ENCODE measurements around the gene NEDD4L. TPM values are rescaled to one million over a fixed set of nuclear protein-coding genes. Genes with fewer than 3 reads are reported as not detected.

Gene NEDD4L
- total RNA-seq, 3 donors from 2014 or later = 2.6 to 4.7 (median 2.9) TPM

DNA sequence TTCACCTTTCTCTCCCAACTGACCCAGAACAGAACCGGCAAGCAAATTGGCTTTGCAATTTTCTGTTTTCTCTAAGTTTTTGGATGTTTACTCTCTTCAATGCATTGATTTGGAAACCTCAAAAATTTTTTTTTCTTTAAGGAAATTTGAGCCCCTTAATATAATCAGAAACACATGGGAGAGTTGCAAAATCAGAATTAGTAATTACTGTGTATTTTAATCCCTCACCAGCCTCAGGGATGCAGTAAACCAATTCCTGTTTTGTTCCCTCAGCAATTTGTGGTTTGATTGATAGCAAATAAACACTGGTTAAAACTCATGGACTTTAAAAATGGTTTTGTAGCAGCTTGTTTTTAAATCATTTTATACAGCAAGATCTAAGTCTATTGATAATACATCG lies 281.5 kb downstream of the NEDD4L start:
- peaks cover 11% of the 10 kb centered on the region for H3K4me1 Mint-ChIP-seq (ENCODE audit: low read depth)
- H3K4me3 Mint-ChIP-seq = no peak overlapping the region

GRCh38 chr18:58334061-58334460 lies 290.0 kb downstream of the NEDD4L start:
- no peak for ATAC-seq
- Mint-ChIP-seq H3K27me3 (ENCODE audit: low read depth) (no peaks in the 10 kb centered on the region), H3K4me1 (ENCODE audit: low read depth) (no peaks in the 10 kb centered on the region), H3K9me3 (no peaks in the 10 kb centered on the region), H3K4me3 (no peak overlapping the region), H3K36me3 (ENCODE audit: insufficient read depth) (peaks cover 8% of the 10 kb centered on the region)
- DNase-seq = no peak

More for the DNA sequence above, 281.5 kb downstream of the NEDD4L start:
- Mint-ChIP-seq H3K27me3 (ENCODE audit: low read depth) (no peaks in the 10 kb centered on the region), H3K9me3 (no peaks in the 10 kb centered on the region), H3K36me3 (ENCODE audit: insufficient read depth) (no peaks in the 10 kb centered on the region)
- DNase-seq (no peak), ATAC-seq (no peak)

DNA sequence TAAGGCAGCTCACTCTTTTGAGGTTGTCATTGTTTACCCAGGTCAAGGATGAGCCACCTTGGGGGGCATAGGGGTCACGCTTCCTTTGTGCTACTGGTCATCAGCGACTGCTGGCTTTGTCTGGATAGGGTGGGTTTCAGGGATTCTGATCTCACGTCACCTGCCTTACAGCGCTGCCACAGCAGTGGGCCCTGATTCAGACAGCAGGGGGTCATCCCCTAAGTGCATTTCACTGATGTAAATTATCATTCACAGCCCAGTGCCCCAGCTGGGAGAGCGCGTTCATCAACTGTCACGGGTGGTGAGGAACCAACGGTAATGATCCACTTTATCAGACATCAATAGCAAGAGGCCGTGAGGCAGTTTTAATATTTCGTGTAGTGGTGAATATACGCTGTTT lies 291.2 kb downstream of the NEDD4L start:
- no peak for ATAC-seq
- H3K9me3 Mint-ChIP-seq = no peaks in the 10 kb centered on the region
- H3K4me1 Mint-ChIP-seq (ENCODE audit: low read depth) = no peaks in the 10 kb centered on the region
- DNase-seq = no peak
- no peak overlapping the region for H3K4me3 Mint-ChIP-seq
- peaks cover 8% of the 10 kb centered on the region for H3K36me3 Mint-ChIP-seq (ENCODE audit: insufficient read depth)
- H3K27me3 Mint-ChIP-seq (ENCODE audit: low read depth) = no peaks in the 10 kb centered on the region

GRCh38 chr18:58335821-58336220 lies 291.8 kb downstream of the NEDD4L start:
- ATAC-seq (no peak), DNase-seq (no peak)
- Mint-ChIP-seq H3K4me3 (no peak overlapping the region), H3K36me3 (ENCODE audit: insufficient read depth) (peaks cover 8% of the 10 kb centered on the region), H3K4me1 (ENCODE audit: low read depth) (no peaks in the 10 kb centered on the region), H3K27me3 (ENCODE audit: low read depth) (no peaks in the 10 kb centered on the region), H3K9me3 (no peaks in the 10 kb centered on the region)

DNA sequence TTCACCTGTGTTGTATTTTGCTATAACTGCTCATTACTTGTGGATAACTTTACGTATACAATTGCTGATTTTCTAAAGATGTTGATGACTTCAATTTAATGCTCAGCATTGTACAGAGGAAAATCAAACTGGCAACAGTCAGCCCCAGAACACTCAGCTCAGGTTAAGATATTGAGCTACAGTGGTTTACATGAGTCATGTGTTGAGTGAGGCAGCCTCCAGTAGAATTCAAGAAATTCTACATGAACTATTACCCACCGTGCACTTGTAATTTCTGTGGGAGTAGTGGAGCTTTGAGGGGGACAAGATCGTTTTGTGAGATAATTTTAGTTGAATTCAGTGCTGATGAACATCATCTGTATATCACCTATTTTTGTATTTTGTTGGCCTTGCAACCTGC lies 292.6 kb downstream of the NEDD4L start:
- Mint-ChIP-seq H3K27me3 (ENCODE audit: low read depth) (no peaks in the 10 kb centered on the region), H3K4me1 (ENCODE audit: low read depth) (no peaks in the 10 kb centered on the region), H3K9me3 (no peaks in the 10 kb centered on the region), H3K4me3 (no peak overlapping the region), H3K36me3 (ENCODE audit: insufficient read depth) (peaks cover 8% of the 10 kb centered on the region)
- ATAC-seq = no peak
- no peak for DNase-seq

DNA sequence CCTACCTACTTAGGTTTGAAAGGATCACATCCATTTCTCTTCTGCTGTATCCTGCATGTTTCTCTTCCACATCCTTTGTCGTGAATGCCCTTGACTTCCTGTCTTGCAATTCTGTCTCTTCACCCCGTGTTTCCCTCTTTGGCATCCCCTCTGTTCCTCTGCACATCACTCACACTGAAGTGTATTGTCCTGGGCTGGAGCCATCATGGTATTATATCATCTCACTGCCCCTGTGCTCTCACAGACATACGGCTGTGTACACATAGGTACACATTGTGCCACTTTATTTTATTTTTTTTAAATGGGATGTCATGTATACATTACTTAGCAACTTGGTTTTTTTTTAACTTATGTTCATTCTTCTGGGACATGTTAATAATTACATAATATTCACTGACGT lies 293.3 kb downstream of the NEDD4L start:
- H3K9me3 Mint-ChIP-seq = no peaks in the 10 kb centered on the region

DNA sequence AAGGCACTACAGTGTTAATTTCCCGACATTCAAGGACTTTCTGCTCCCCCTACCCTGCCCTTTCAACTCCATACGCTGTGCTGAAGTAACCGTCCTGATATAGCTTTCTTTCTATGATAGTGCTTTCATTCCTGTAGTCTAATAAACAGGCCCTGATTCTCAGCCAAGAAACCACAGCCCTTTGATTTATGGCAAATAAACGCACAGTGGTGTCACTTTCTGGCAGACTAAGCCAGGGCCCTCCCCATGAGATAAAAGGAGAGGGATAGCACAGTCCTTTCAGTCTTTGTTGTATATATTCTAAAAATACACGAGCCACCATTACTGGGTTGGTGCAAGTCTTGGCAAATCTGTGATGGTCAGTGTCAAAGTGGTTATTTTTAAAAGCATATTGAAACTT lies 293.7 kb downstream of the NEDD4L start:
- ATAC-seq (no peak), DNase-seq (no peak)
- Mint-ChIP-seq H3K9me3 (no peaks in the 10 kb centered on the region), H3K4me1 (ENCODE audit: low read depth) (no peaks in the 10 kb centered on the region), H3K4me3 (no peak overlapping the region), H3K27me3 (ENCODE audit: low read depth) (no peaks in the 10 kb centered on the region), H3K36me3 (ENCODE audit: insufficient read depth) (peaks cover 9% of the 10 kb centered on the region)

More for the DNA sequence above, 293.3 kb downstream of the NEDD4L start:
- DNase-seq = no peak
- no peaks in the 10 kb centered on the region for H3K27me3 Mint-ChIP-seq (ENCODE audit: low read depth)
- no peak for ATAC-seq
- H3K4me3 Mint-ChIP-seq = no peak overlapping the region
- peaks cover 8% of the 10 kb centered on the region for H3K36me3 Mint-ChIP-seq (ENCODE audit: insufficient read depth)
- no peaks in the 10 kb centered on the region for H3K4me1 Mint-ChIP-seq (ENCODE audit: low read depth)

DNA sequence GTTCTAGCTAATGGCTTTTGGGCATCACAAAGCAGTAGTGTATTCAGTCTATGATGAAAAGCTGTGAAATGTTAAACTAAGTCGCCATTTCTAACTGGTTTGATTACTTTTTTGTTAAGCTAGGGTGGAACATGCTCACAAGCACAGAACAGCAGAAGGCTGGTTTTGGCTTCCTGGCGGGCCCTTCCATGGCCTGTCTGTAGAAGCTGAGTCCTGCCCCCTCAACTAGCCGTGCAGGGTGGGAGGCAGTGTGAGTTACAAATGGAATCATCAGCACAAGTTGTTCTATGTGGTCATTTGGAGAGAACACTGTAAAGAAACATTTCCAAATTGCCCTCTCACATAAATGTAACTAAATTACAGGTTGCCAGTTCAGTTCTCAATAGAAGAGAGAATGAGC lies 294.1 kb downstream of the NEDD4L start:
- ATAC-seq = no peak
- DNase-seq = no peak
- no peaks in the 10 kb centered on the region for H3K27me3 Mint-ChIP-seq (ENCODE audit: low read depth)
- H3K9me3 Mint-ChIP-seq = no peaks in the 10 kb centered on the region
- peaks cover 10% of the 10 kb centered on the region for H3K36me3 Mint-ChIP-seq (ENCODE audit: insufficient read depth)
- H3K4me3 Mint-ChIP-seq = no peak overlapping the region
- no peaks in the 10 kb centered on the region for H3K4me1 Mint-ChIP-seq (ENCODE audit: low read depth)

- Mint-ChIP-seq H3K9me3 (no peaks in the 10 kb centered on the region), H3K27me3 (ENCODE audit: low read depth) (no peaks in the 10 kb centered on the region), H3K4me3 (no peak overlapping the region), H3K36me3 (ENCODE audit: insufficient read depth) (peaks cover 6% of the 10 kb centered on the region), H3K4me1 (ENCODE audit: low read depth) (no peaks in the 10 kb centered on the region)
- ATAC-seq = no peak
- DNase-seq = no peak
Measured at GRCh38 chr18:58338961-58339592, 295.1 kb downstream of the NEDD4L start.

GRCh38 chr18:58339890-58340289 lies 295.9 kb downstream of the NEDD4L start:
- H3K9me3 Mint-ChIP-seq = no peaks in the 10 kb centered on the region
- ATAC-seq (no peak), DNase-seq (no peak)
- no peaks in the 10 kb centered on the region for H3K27me3 Mint-ChIP-seq (ENCODE audit: low read depth)
- no peak overlapping the region for H3K4me3 Mint-ChIP-seq
- no peaks in the 10 kb centered on the region for H3K4me1 Mint-ChIP-seq (ENCODE audit: low read depth)
- peaks cover 2% of the 10 kb centered on the region for H3K36me3 Mint-ChIP-seq (ENCODE audit: insufficient read depth)

GRCh38 chr18:58341916-58342315 lies 297.9 kb downstream of the NEDD4L start:
- H3K9me3 Mint-ChIP-seq = no peaks in the 10 kb centered on the region
- H3K4me3 Mint-ChIP-seq = no peak overlapping the region
- DNase-seq = no peak
- H3K27me3 Mint-ChIP-seq (ENCODE audit: low read depth) = no peaks in the 10 kb centered on the region
- no peak for ATAC-seq
- H3K36me3 Mint-ChIP-seq (ENCODE audit: insufficient read depth) = peaks cover 2% of the 10 kb centered on the region
- no peaks in the 10 kb centered on the region for H3K4me1 Mint-ChIP-seq (ENCODE audit: low read depth)

DNA sequence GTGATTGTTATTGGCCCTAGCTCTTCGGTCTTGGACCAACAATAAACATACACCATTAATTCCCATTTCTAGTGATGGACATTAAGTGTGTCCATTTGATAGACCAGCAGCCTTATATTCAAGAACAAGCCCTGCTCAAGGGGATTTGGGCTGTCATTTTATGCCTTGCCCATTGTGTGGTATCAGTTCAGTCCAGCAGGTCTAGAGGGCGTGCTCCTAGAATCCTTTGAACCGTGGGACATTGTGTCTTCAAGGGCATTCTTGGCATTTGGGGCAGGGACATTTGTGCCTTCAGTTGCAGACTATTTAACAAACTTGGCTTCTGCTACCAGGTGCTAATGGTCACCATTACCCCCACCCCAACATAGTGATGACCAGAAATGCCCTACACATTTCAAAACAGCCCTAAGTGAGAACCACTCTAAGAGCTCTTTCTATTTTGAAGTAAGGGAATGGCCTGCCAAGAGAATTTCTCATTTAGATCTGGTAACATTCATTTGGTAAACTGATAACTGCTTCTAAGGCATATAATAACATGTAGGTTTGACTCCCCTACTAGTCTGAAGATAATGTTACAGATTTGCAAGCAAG lies 300.1 kb downstream of the NEDD4L start:
- H3K27me3 Mint-ChIP-seq (ENCODE audit: low read depth) = no peaks in the 10 kb centered on the region
- no peaks in the 10 kb centered on the region for H3K4me1 Mint-ChIP-seq (ENCODE audit: low read depth)
- DNase-seq (no peak), ATAC-seq (no peak)
- H3K36me3 Mint-ChIP-seq (ENCODE audit: insufficient read depth) = peaks cover 2% of the 10 kb centered on the region
- no peaks in the 10 kb centered on the region for H3K9me3 Mint-ChIP-seq
- no peak overlapping the region for H3K4me3 Mint-ChIP-seq

GRCh38 chr18:58344861-58345463 lies 300.9 kb downstream of the NEDD4L start:
- peaks cover 2% of the 10 kb centered on the region for H3K36me3 Mint-ChIP-seq (ENCODE audit: insufficient read depth)
- H3K4me1 Mint-ChIP-seq (ENCODE audit: low read depth) = no peaks in the 10 kb centered on the region
- no peak for ATAC-seq
- no peak for DNase-seq
- H3K9me3 Mint-ChIP-seq = no peaks in the 10 kb centered on the region
- H3K4me3 Mint-ChIP-seq = no peak overlapping the region
- no peaks in the 10 kb centered on the region for H3K27me3 Mint-ChIP-seq (ENCODE audit: low read depth)

DNA sequence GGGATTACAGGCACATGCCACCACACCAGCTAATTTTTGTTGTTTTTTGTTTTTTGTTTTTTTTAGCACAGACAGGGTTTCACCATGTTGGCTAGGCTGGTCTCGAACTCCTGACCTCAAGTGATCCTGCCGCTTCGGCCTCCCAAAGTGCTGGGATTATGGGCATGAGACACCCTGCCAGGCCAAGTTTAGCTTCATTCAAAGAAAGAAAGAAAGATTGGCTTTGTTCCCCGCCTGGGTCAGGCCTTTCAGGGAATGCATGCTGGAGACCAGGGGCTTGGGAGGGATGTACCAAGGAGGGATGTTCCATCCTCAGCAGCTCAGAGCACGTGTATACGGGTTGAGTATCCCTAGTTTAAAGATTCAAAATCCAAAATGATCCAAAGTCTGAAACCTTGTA lies 301.8 kb downstream of the NEDD4L start:
- H3K36me3 Mint-ChIP-seq (ENCODE audit: insufficient read depth) = peaks cover 4% of the 10 kb centered on the region
- no peaks in the 10 kb centered on the region for H3K4me1 Mint-ChIP-seq (ENCODE audit: low read depth)
- H3K27me3 Mint-ChIP-seq (ENCODE audit: low read depth) = no peaks in the 10 kb centered on the region
- no peaks in the 10 kb centered on the region for H3K9me3 Mint-ChIP-seq
- no peak overlapping the region for H3K4me3 Mint-ChIP-seq
- ATAC-seq (no peak), DNase-seq (no peak)

DNA sequence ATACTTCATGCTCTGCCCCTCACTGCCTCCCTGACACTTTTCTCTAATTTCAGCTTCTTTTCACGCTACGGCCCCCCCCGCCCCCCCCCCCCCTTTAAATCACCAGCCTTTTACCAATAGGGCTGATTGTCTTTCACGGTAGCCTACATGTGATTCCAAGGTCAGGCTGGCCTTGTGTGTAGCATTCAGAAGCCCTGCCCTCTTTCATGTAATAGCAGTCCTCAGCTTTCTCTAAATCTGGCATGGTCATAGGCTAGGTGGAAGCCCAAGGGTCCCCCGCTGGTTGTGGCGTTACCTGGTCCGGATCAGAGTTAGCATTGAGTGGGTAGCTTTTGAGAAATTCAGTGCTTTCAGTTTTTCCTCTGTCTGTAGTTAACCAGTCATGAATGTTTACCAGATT lies 303.1 kb downstream of the NEDD4L start:
- Mint-ChIP-seq H3K9me3 (no peaks in the 10 kb centered on the region), H3K4me3 (no peak overlapping the region), H3K36me3 (ENCODE audit: insufficient read depth) (peaks cover 5% of the 10 kb centered on the region), H3K4me1 (ENCODE audit: low read depth) (no peaks in the 10 kb centered on the region), H3K27me3 (ENCODE audit: low read depth) (no peaks in the 10 kb centered on the region)
- ATAC-seq = no peak
- no peak for DNase-seq
